GM18508 (cell line): ENCODE results near the gene HIGD1C.
"Not testable (repeated sequence)": the region's sequence is repeated elsewhere in the genome, so short reads cannot be mapped to it uniquely, and the experiment has no call there.

Experiments
- ATAC-seq: cut with Tn5 transposase; IDR thresholded peaks from one replicate; pipeline ENCODE4 v1.9.1; 2021; ENCODE audit warnings: moderate number of reproducible peaks; ENCODE audit not compliant: insufficient read depth, unreplicated experiment

The HIGD1C gene

GRCh38 chr12:51012570-51013236 is 60.4 kb downstream of the HIGD1C start:
- no peak for ATAC-seq

GRCh38 chr12:51013441-51013840 is 61.1 kb downstream of the HIGD1C start:
- no peak for ATAC-seq

- not testable (repeated sequence) for ATAC-seq
Observed at GRCh38 chr12:51014467-51014866, 62.1 kb downstream of the HIGD1C start.

GRCh38 chr12:51017452-51017851 is 65.1 kb downstream of the HIGD1C start:
- no peak for ATAC-seq

- no peak for ATAC-seq
Observed at GRCh38 chr12:51018956-51019355, 66.6 kb downstream of the HIGD1C start.

- ATAC-seq, result no peak
Observed at GRCh38 chr12:51019927-51020326, 67.6 kb downstream of the HIGD1C start.
